Fibroblast of lung (primary cell): Measurements from ENCODE around the gene TOPAZ1. TPM values are rescaled to one million over a fixed set of nuclear protein-coding genes. Genes with fewer than 3 reads are reported as not detected.

Experiments used
- DNase-seq, 2 donors: peaks; one replicate each; pipeline versions ENCODE4 v3.0.0 to v3.0.0-alpha.2; 2010; ENCODE audit warnings: low read depth in 2 of 2
- H2AFZ ChIP-seq: 2 replicates; pipeline ENCODE4 v1.5.1; 2012; ENCODE audit warnings: low read length, control low read depth, inconsistent platforms
- H3K27ac ChIP-seq: 2 replicates; pipeline ENCODE4 v1.5.1; 2011; ENCODE audit warnings: low read length, control low read depth; ENCODE audit not compliant: insufficient read depth
- H3K27me3 ChIP-seq: 2 replicates; pipeline ENCODE4 v1.5.1; 2011; ENCODE audit warnings: mild to moderate bottlenecking, low read length; ENCODE audit not compliant: control insufficient read depth, insufficient read depth
- H3K36me3 ChIP-seq: 2 replicates; pipeline ENCODE4 v1.5.1; 2011; ENCODE audit warnings: low read length; ENCODE audit not compliant: control insufficient read depth, insufficient read depth
- H3K4me1 ChIP-seq: 2 replicates; pipeline ENCODE4 v1.5.1; 2011; ENCODE audit warnings: low read length; ENCODE audit not compliant: control insufficient read depth, insufficient read depth; ENCODE audit errors: extremely low read depth
- H3K4me2 ChIP-seq: 2 replicates; pipeline ENCODE4 v1.5.1; 2011; ENCODE audit warnings: low read length, control low read depth; ENCODE audit not compliant: insufficient read depth; ENCODE audit errors: extremely low read depth
- H3K4me3 ChIP-seq, 4 experiments: fragments of 200-600 bp in 1 of 4; sonication (generic) in 1 of 4; replicated peaks in 1 of 4; 2 replicates each; pipeline ENCODE4 v1.5.1; 2011 to 2016; ENCODE audit warnings: low read length in 4 of 4, low read depth in 3 of 4, mild to moderate bottlenecking in 3 of 4, control low read depth in 2 of 4, inconsistent platforms in 1 of 4, mixed read lengths in 1 of 4; ENCODE audit not compliant: insufficient read depth in 1 of 4; ENCODE audit errors: control extremely low read depth in 1 of 4
- H3K79me2 ChIP-seq: 2 replicates; pipeline ENCODE4 v1.5.1; 2012; ENCODE audit warnings: mild to moderate bottlenecking, low read length, inconsistent platforms; ENCODE audit not compliant: control insufficient read depth, insufficient read depth
- H3K9ac ChIP-seq: 2 replicates; pipeline ENCODE4 v1.5.1; 2011; ENCODE audit warnings: mild to moderate bottlenecking, low read length, control low read depth; ENCODE audit not compliant: insufficient read depth
- H3K9me3 ChIP-seq: 2 replicates; pipeline ENCODE4 v1.5.1; 2012; ENCODE audit warnings: low read depth, low read length; ENCODE audit not compliant: control insufficient read depth, insufficient read depth
- H4K20me1 ChIP-seq: 2 replicates; pipeline ENCODE4 v1.5.1; 2011; ENCODE audit warnings: low read length; ENCODE audit not compliant: control insufficient read depth, insufficient read depth; ENCODE audit errors: extremely low read depth
- EZH2 ChIP-seq: IDR thresholded peaks from 2 replicates; pipeline ENCODE4 v1.5.1; 2012; ENCODE audit warnings: low read length, control low read depth, mild to moderate bottlenecking; ENCODE audit errors: missing control alignments
- polyA plus RNA-seq, 2 donors: library from polyadenylated mRNA; depleted of rRNA in 1 of 2; stranded (reverse) in 1 of 2; unstranded in 1 of 2; fragments of >200 nt; gene quantifications; 2 replicates each; pipeline ENCODE4 v1.2.1, GENCODE V29; 2011 to 2012; ENCODE audit warnings: missing spikeins in 1 of 2
- total RNA-seq: library from RNA; depleted of rRNA; stranded (reverse); fragments of >200 nt; gene quantifications from 2 replicates; pipeline ENCODE4 v1.2.1, GENCODE V29; 2014
- TF ChIP-seq, protein P1 (sequence below), 2 donors: IDR thresholded peaks in 1 of 2; conservative IDR thresholded peaks in 1 of 2; 1 replicate in 1 of 2; 2 replicates in 1 of 2; pipeline ENCODE4 v1.5.1; 2011 to 2012; ENCODE audit warnings: low read length in 2 of 2, control low read depth in 1 of 2, inconsistent platforms in 1 of 2, low read depth in 1 of 2, mild to moderate bottlenecking in 1 of 2

The TOPAZ1 gene
- total and polyA plus RNA-seq, 2 donors (not counting 1 experiment from before 2014, with no cell fraction given) = not detected

- H2AFZ ChIP-seq = no peak overlapping the region
- H3K79me2 ChIP-seq = no peaks in the 10 kb centered on the region
- no peaks in the 10 kb centered on the region for H3K9me3 ChIP-seq
- H3K9ac ChIP-seq = no peak overlapping the region
- H3K27me3 ChIP-seq = no peaks in the 10 kb centered on the region
- H3K4me3 ChIP-seq = no peak overlapping the region
- no peak overlapping the region for H3K27ac ChIP-seq
- TF ChIP-seq EZH2 = no peak
- TF ChIP-seq, protein P1, sequence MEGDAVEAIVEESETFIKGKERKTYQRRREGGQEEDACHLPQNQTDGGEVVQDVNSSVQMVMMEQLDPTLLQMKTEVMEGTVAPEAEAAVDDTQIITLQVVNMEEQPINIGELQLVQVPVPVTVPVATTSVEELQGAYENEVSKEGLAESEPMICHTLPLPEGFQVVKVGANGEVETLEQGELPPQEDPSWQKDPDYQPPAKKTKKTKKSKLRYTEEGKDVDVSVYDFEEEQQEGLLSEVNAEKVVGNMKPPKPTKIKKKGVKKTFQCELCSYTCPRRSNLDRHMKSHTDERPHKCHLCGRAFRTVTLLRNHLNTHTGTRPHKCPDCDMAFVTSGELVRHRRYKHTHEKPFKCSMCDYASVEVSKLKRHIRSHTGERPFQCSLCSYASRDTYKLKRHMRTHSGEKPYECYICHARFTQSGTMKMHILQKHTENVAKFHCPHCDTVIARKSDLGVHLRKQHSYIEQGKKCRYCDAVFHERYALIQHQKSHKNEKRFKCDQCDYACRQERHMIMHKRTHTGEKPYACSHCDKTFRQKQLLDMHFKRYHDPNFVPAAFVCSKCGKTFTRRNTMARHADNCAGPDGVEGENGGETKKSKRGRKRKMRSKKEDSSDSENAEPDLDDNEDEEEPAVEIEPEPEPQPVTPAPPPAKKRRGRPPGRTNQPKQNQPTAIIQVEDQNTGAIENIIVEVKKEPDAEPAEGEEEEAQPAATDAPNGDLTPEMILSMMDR (conservative IDR thresholded peaks at IDR 0.05 in 1 of 2, IDR thresholded peaks at IDR 0.05 in 1 of 2; ENCODE audit: low read depth in 1 of 2, low read length in 2 of 2) = no peak
- DNase-seq = peak; percentile 10 to 59
- H3K4me2 ChIP-seq = no peak overlapping the region
- H4K20me1 ChIP-seq = no peaks in the 10 kb centered on the region
- no peaks in the 10 kb centered on the region for H3K4me1 ChIP-seq
- H3K36me3 ChIP-seq = no peaks in the 10 kb centered on the region
Observed at GRCh38 chr3:44326019-44326418, 84.3 kb downstream of the TOPAZ1 start.

- TF ChIP-seq EZH2 = no peak
- TF ChIP-seq, protein P1 (conservative IDR thresholded peaks at IDR 0.05 in 1 of 2, IDR thresholded peaks at IDR 0.05 in 1 of 2; ENCODE audit: low read depth in 1 of 2, low read length in 2 of 2) = no peak
- H3K9ac ChIP-seq = no peak overlapping the region
- no peaks in the 10 kb centered on the region for H4K20me1 ChIP-seq
- H3K4me2 ChIP-seq = no peak overlapping the region
- H3K4me3 ChIP-seq = no peak overlapping the region
- H3K36me3 ChIP-seq = no peaks in the 10 kb centered on the region
- H2AFZ ChIP-seq = no peak overlapping the region
- H3K4me1 ChIP-seq = no peaks in the 10 kb centered on the region
- H3K27ac ChIP-seq = no peak overlapping the region
- no peaks in the 10 kb centered on the region for H3K9me3 ChIP-seq
- no peaks in the 10 kb centered on the region for H3K27me3 ChIP-seq
- no peak for DNase-seq
- H3K79me2 ChIP-seq = no peaks in the 10 kb centered on the region
Observed at GRCh38 chr3:44326515-44326914, 84.8 kb downstream of the TOPAZ1 start.

GRCh38 chr3:44329946-44330345 lies 88.3 kb downstream of the TOPAZ1 start:
- H3K9me3 ChIP-seq = no peaks in the 10 kb centered on the region
- no peak overlapping the region for H3K4me3 ChIP-seq
- no peaks in the 10 kb centered on the region for H3K36me3 ChIP-seq
- H2AFZ ChIP-seq = no peak overlapping the region
- no peaks in the 10 kb centered on the region for H3K4me1 ChIP-seq
- no peak for DNase-seq
- H3K27me3 ChIP-seq = no peaks in the 10 kb centered on the region
- H3K9ac ChIP-seq = no peak overlapping the region
- no peaks in the 10 kb centered on the region for H4K20me1 ChIP-seq
- H3K27ac ChIP-seq = no peak overlapping the region
- H3K79me2 ChIP-seq = no peaks in the 10 kb centered on the region
- H3K4me2 ChIP-seq = no peak overlapping the region
- TF ChIP-seq, protein P1 (conservative IDR thresholded peaks at IDR 0.05 in 1 of 2, IDR thresholded peaks at IDR 0.05 in 1 of 2; ENCODE audit: low read depth in 1 of 2, low read length in 2 of 2) = no peak
- TF ChIP-seq EZH2 = no peak
